CD14-positive monocyte (primary cell): Measurements from ENCODE around the gene ADGRE3. TPM values are rescaled to one million over a fixed set of nuclear protein-coding genes. Genes with fewer than 3 reads are reported as not detected.
A peak's percentile ranks its signal among the peaks of the same experiment; 100 is the strongest.
"Not testable (repeated sequence)": the region's sequence is repeated elsewhere in the genome, so short reads cannot be mapped to it uniquely, and the experiment has no call there.

Source experiments
- DNase-seq, 3 donors: peaks; one replicate each; pipeline ENCODE4 v3.0.0-alpha.2; 2011 to 2022
- H2AFZ ChIP-seq: 2 replicates; pipeline ENCODE4 v1.6.0; 2012; ENCODE audit warnings: mild to moderate bottlenecking, low read depth, low read length, inconsistent platforms; ENCODE audit not compliant: insufficient read depth, poor library complexity, severe bottlenecking
- H3K27ac ChIP-seq, 2 donors: 1 replicate in 1 of 2; 2 replicates in 1 of 2; pipeline ENCODE4 v1.5.1; 2012 to 2013; ENCODE audit warnings: low read length in 2 of 2, control low read depth in 1 of 2, inconsistent platforms in 1 of 2, low read depth in 1 of 2, mild to moderate bottlenecking in 1 of 2
- H3K27me3 ChIP-seq, 2 donors: one replicate each; pipeline versions ENCODE4 v1.6.0 to v1.6.1; 2011 to 2013; ENCODE audit warnings: low read length in 2 of 2; ENCODE audit not compliant: control insufficient read depth in 2 of 2, insufficient read depth in 2 of 2
- H3K36me3 ChIP-seq, 2 donors: replicated peaks in 1 of 2; 1 replicate in 1 of 2; 2 replicates in 1 of 2; pipeline versions ENCODE4 v1.5.1 to v1.6.1; 2012 to 2013; ENCODE audit warnings: low read length in 2 of 2, control low read depth in 1 of 2, inconsistent platforms in 1 of 2, mild to moderate bottlenecking in 1 of 2; ENCODE audit not compliant: insufficient read depth in 2 of 2, control insufficient read depth in 1 of 2
- H3K4me1 ChIP-seq, 2 donors: 1 replicate in 1 of 2; 2 replicates in 1 of 2; pipeline versions ENCODE4 v1.5.1 to v1.6.1; 2012 to 2013; ENCODE audit warnings: low read length in 2 of 2, control low read depth in 1 of 2, inconsistent platforms in 1 of 2, mild to moderate bottlenecking in 1 of 2, moderate library complexity in 1 of 2; ENCODE audit not compliant: insufficient read depth in 2 of 2, control insufficient read depth in 1 of 2
- H3K4me2 ChIP-seq: replicated peaks from 2 replicates; pipeline ENCODE3; 2012; ENCODE audit warnings: low read length, moderate library complexity, mild to moderate bottlenecking; ENCODE audit not compliant: poor library complexity, severe bottlenecking; ENCODE audit errors: extremely low read depth
- H3K4me3 ChIP-seq, 3 experiments: fragments of 200-600 bp in 1 of 3; sonication (generic) in 1 of 3; replicated peaks in 1 of 3; 1 replicate in 2 of 3; 2 replicates in 1 of 3; pipeline ENCODE4 v1.5.1; 2011 to 2013; ENCODE audit warnings: low read length in 3 of 3, mild to moderate bottlenecking in 3 of 3, control low read depth in 2 of 3, low read depth in 2 of 3, inconsistent platforms in 1 of 3, moderate library complexity in 1 of 3
- H3K79me2 ChIP-seq: 2 replicates; pipeline ENCODE4 v1.6.0; 2012; ENCODE audit warnings: mild to moderate bottlenecking, control low read depth, inconsistent platforms, low read length, moderate library complexity; ENCODE audit not compliant: insufficient read depth
- H3K9ac ChIP-seq: 2 replicates; pipeline ENCODE4 v1.6.0; 2017; ENCODE audit warnings: low read length, mild to moderate bottlenecking; ENCODE audit not compliant: insufficient read depth, poor library complexity, severe bottlenecking
- H3K9me3 ChIP-seq, 2 donors: replicated peaks in 1 of 2; 1 replicate in 1 of 2; 2 replicates in 1 of 2; pipeline versions ENCODE4 v1.5.1 to v1.6.1; 2012 to 2013; ENCODE audit warnings: low read length in 2 of 2, control low read depth in 1 of 2; ENCODE audit not compliant: control insufficient read depth in 1 of 2, insufficient read depth in 1 of 2
- H4K20me1 ChIP-seq: 2 replicates; pipeline ENCODE4 v1.6.0; 2012; ENCODE audit warnings: mild to moderate bottlenecking, low read length, control low read depth, moderate library complexity; ENCODE audit not compliant: insufficient read depth
- H3K27ac Mint-ChIP-seq, 7 donors: one replicate each; pipeline ENCODE4 v1.8.0; 2020; ENCODE audit warnings: mild to moderate bottlenecking in 7 of 7, mixed read lengths in 7 of 7, moderate library complexity in 6 of 7, inconsistent platforms in 2 of 7
- H3K27me3 Mint-ChIP-seq, 3 donors: one replicate each; pipeline ENCODE4 v1.8.0; 2021 to 2022; ENCODE audit warnings: low read depth in 3 of 3, mild to moderate bottlenecking in 3 of 3, mixed read lengths in 3 of 3, moderate library complexity in 3 of 3, inconsistent platforms in 1 of 3
- H3K36me3 Mint-ChIP-seq, 2 donors: one replicate each; pipeline ENCODE4 v1.8.0; 2020; ENCODE audit warnings: mixed read lengths in 2 of 2, inconsistent platforms in 1 of 2, mild to moderate bottlenecking in 1 of 2
- H3K4me1 Mint-ChIP-seq: one replicate; pipeline ENCODE4 v1.8.0; 2020; ENCODE audit warnings: mild to moderate bottlenecking, mixed read lengths
- H3K4me3 Mint-ChIP-seq, 2 donors: one replicate each; pipeline ENCODE4 v1.8.0; 2020; ENCODE audit warnings: mild to moderate bottlenecking in 2 of 2, mixed read lengths in 2 of 2, moderate library complexity in 1 of 2
- H3K9me3 Mint-ChIP-seq, 7 donors: one replicate each; pipeline ENCODE4 v1.8.0; 2020 to 2022; ENCODE audit warnings: mixed read lengths in 7 of 7, mild to moderate bottlenecking in 6 of 7, moderate library complexity in 6 of 7, inconsistent platforms in 2 of 7
- WGBS: methylation state at CpG from one replicate; pipeline ENCODE4 v1.1.5; 2013; ENCODE audit warnings: missing lambda C conversion rate; ENCODE audit not compliant: insufficient coverage; 5-methylcytosine and 5-hydroxymethylcytosine counted together
- intact Hi-C, 2 donors: fragments of 100-400 bp; cut with micrococcal nuclease; formaldehyde crosslinking; loops; one replicate each; pipeline versions ENCODE4 v1.15.0 to v1.15.1; 2023
- polyA plus RNA-seq, 3 donors: library from polyadenylated mRNA; depleted of rRNA in 1 of 3; unstranded in 2 of 3; stranded (reverse) in 1 of 3; fragments of 300-500 nt in 2 of 3; fragments of >200 nt in 1 of 3; fragmentation: Illumina TruSeq in 2 of 3; gene quantifications; 1 replicate in 2 of 3; 2 replicates in 1 of 3; pipeline ENCODE4 v1.2.3, GENCODE V29; 2012 to 2021
- TF ChIP-seq, protein P1 (sequence below): fragments of 200-600 bp; IDR thresholded peaks from one replicate; pipeline ENCODE4 v1.8.0; 2022; ENCODE audit warnings: antibody characterized with exemption, mild to moderate bottlenecking

ADGRE3 gene
- polyA plus RNA-seq, 3 donors, result 27.3 to 92.0 (median 28.3) TPM

GRCh38 chr19:14615623-14616022, 59.0 kb downstream of the ADGRE3 start:
- Histone ChIP-seq H3K27me3 (no peaks in the 10 kb centered on the region), H3K27ac (peak overlapping the region; percentile 84 to 89), H3K79me2 (no peaks in the 10 kb centered on the region), H2AFZ (no peak overlapping the region), H4K20me1 (no peaks in the 10 kb centered on the region), H3K9me3 (peaks cover 6 to 13% of the 10 kb centered on the region in 2 donors), H3K4me3 (no peak overlapping the region), H3K4me2 (no peak overlapping the region), H3K36me3 (peaks cover 0 to 14% of the 10 kb centered on the region in 2 donors), H3K4me1 (peaks cover 70 to 79% of the 10 kb centered on the region in 2 donors), H3K9ac (no peak overlapping the region)
- peaks cover 15 to 34% of the 10 kb centered on the region in 2 donors for H3K36me3 Mint-ChIP-seq
- intact Hi-C loops, result loop anchor here (2.0 to 10.0 kb wide), 4 partner anchors 38 to 69 kb away; partner anchors contain the start of gene ADGRE3 (in 1 of the 2)
- no peaks in the 10 kb centered on the region for H3K27me3 Mint-ChIP-seq
- peaks cover 10 to 20% (median 15%) of the 10 kb centered on the region in 7 donors for H3K9me3 Mint-ChIP-seq
- TF ChIP-seq, protein P1, sequence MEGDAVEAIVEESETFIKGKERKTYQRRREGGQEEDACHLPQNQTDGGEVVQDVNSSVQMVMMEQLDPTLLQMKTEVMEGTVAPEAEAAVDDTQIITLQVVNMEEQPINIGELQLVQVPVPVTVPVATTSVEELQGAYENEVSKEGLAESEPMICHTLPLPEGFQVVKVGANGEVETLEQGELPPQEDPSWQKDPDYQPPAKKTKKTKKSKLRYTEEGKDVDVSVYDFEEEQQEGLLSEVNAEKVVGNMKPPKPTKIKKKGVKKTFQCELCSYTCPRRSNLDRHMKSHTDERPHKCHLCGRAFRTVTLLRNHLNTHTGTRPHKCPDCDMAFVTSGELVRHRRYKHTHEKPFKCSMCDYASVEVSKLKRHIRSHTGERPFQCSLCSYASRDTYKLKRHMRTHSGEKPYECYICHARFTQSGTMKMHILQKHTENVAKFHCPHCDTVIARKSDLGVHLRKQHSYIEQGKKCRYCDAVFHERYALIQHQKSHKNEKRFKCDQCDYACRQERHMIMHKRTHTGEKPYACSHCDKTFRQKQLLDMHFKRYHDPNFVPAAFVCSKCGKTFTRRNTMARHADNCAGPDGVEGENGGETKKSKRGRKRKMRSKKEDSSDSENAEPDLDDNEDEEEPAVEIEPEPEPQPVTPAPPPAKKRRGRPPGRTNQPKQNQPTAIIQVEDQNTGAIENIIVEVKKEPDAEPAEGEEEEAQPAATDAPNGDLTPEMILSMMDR, result no peak
- no peak overlapping the region for H3K4me3 Mint-ChIP-seq
- H3K4me1 Mint-ChIP-seq, result peaks cover 66% of the 10 kb centered on the region
- H3K27ac Mint-ChIP-seq, result peak overlapping the region; percentile 92 to 99 (median 96)
- WGBS, result 24% methylated on average over 5 of the region's 8 CpGs
- DNase-seq, result peak in 2 of 3 donors; percentile 56 to 60

DNA sequence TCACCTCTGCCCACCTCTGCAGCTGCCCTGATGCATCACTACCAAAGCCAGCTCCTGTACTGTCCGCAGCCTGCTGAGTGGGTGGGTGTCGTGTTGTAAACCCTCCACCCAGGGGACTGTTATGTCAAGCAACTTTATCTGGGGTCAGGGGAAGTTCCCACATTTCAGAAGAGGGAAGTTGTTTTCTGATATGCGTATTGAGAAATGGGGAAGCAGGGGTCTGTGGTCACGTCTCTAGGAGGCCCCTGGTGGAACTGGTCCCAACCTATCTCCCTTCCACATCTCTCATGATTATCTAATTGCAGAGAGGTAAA, 60.6 kb downstream of the ADGRE3 start:
- peaks cover 11 to 32% of the 10 kb centered on the region in 2 donors for H3K36me3 Mint-ChIP-seq
- peaks cover 74 to 87% of the 10 kb centered on the region in 2 donors for H3K4me1 ChIP-seq
- intact Hi-C loops, result loop anchor here (2.0 to 10.0 kb wide), 3 partner anchors 39 to 73 kb away; no protein-coding TSS in a partner anchor

DNA sequence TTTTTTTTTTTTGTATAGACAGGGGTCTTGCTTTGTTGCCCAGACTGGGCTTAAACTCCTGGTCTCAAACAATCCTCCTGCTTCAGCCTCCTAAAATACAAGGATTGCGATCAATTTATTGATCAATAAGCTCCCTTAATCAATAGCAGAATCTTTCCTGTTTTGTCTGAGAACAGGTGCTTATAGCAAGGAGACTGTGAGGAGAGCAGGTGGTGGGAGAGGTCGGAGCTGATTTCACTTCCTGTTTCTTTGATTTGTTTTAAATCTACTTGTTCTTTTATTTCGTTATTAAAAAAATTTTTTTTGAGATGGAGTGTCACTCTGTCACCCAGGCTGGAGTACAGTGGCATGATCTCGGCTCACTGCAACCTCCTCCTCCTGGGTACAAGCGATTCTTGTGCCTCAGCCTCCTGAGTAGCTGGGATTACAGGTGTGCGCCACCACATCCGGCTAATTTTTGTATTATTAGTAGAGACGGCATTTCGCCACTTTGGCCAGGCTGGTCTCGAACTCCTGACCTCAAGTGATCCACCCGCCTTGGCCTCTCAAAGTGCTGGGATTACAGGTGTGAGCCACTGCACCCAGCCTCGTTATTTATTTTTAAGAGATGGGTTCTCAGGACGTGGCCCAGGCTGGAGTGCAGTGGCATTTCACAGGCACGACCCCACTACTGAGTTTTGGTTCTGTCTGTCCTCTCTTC, 61.1 kb downstream of the ADGRE3 start:
- 38% methylated on average over 6 of the region's 14 CpGs for WGBS
- not testable (repeated sequence) for H4K20me1 ChIP-seq, H3K9me3 Mint-ChIP-seq, H2AFZ ChIP-seq, H3K9me3 ChIP-seq, H3K9ac ChIP-seq, H3K36me3 ChIP-seq, H3K79me2 ChIP-seq, H3K27me3 Mint-ChIP-seq, H3K27me3 ChIP-seq
- Mint-ChIP-seq H3K36me3 (peaks cover 7 to 26% of the 10 kb centered on the region in 2 donors), H3K4me1 (peaks cover 83% of the 10 kb centered on the region), H3K4me3 (peak overlapping the region; percentile 32 to 70), H3K27ac (peak overlapping the region; percentile 96 to 99 (median 98))
- DNase-seq, result peak in 2 of 3 donors; percentile 18 to 48
- H3K4me1 ChIP-seq, result peaks cover 74 to 92% of the 10 kb centered on the region in 2 donors
- peak overlapping the region; percentile 84 to 89 for H3K27ac ChIP-seq
- H3K4me3 ChIP-seq, result peak overlapping the region in 1 of 3 experiments; percentile 47
- peak overlapping the region; percentile 52 for H3K4me2 ChIP-seq
- intact Hi-C loops, result loop anchor here (2.0 to 10.0 kb wide), 3 partner anchors 39 to 74 kb away; no protein-coding TSS in a partner anchor

More for the DNA sequence above, 60.6 kb downstream of the ADGRE3 start:
- Mint-ChIP-seq H3K27ac (peak overlapping the region; percentile 96 to 99 (median 98)), H3K4me3 (peak overlapping the region; percentile 32 to 70), H3K9me3 (peaks cover 3 to 9% (median 4%) of the 10 kb centered on the region in 7 donors), H3K27me3 (no peaks in the 10 kb centered on the region), H3K4me1 (peaks cover 78% of the 10 kb centered on the region)
- H3K27ac ChIP-seq, result peak overlapping the region; percentile 84 to 89
- H3K36me3 ChIP-seq, result peaks cover 0 to 4% of the 10 kb centered on the region in 2 donors
- H4K20me1 ChIP-seq, result no peaks in the 10 kb centered on the region
- no peaks in the 10 kb centered on the region for H3K27me3 ChIP-seq
- peak overlapping the region; percentile 52 for H3K4me2 ChIP-seq
- WGBS, result no CpG with 5 or more reads among the region's 4 CpGs
- no peak overlapping the region for H3K9ac ChIP-seq
- H2AFZ ChIP-seq, result no peak overlapping the region
- H3K4me3 ChIP-seq, result peak overlapping the region in 1 of 3 experiments; percentile 47
- no peaks in the 10 kb centered on the region for H3K79me2 ChIP-seq
- TF ChIP-seq, protein P1, result no peak
- DNase-seq, result peak; percentile 90 to 97 (median 96)
- H3K9me3 ChIP-seq, result peaks cover 3% of the 10 kb centered on the region in 2 donors
